CD4-positive, alpha-beta T cell treated with Interleukin-21 for 1 hour (primary cell): Measurements from ENCODE around the gene SGCD.

Source experiments
- DNase-seq: peaks from one replicate; pipeline ENCODE4 v3.0.0-alpha.2; 2020

SGCD gene

DNA sequence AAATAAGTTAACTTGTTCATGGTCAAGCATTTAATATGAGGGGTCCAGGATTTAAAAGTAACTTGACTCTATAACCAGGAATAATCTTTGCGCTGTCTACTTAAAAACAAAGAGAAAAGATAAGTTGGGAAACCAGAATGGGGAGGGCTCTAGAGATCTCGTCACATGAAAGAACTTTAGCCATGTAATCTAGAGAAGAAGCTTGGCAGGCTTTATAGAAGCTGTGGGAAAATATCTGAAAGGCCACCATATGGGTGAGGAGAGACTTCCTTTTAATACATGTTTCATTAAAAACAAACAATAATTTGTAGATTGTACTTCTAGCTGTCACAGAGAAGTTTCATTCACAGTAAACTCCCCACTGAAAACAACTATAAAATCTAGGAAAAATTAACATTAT is 476.4 kb downstream of the SGCD start:
- DNase-seq: no peak

GRCh38 chr5:156812959-156813358 is 486.0 kb downstream of the SGCD start:
- DNase-seq: no peak

- no peak for DNase-seq
Observed at GRCh38 chr5:156815988-156816599, 489.1 kb downstream of the SGCD start.
